Measurements from ENCODE around the gene RPS6KC1.
A peak's percentile ranks its signal among the peaks of the same experiment; 100 is the strongest.

RPS6KC1 gene, protein sequence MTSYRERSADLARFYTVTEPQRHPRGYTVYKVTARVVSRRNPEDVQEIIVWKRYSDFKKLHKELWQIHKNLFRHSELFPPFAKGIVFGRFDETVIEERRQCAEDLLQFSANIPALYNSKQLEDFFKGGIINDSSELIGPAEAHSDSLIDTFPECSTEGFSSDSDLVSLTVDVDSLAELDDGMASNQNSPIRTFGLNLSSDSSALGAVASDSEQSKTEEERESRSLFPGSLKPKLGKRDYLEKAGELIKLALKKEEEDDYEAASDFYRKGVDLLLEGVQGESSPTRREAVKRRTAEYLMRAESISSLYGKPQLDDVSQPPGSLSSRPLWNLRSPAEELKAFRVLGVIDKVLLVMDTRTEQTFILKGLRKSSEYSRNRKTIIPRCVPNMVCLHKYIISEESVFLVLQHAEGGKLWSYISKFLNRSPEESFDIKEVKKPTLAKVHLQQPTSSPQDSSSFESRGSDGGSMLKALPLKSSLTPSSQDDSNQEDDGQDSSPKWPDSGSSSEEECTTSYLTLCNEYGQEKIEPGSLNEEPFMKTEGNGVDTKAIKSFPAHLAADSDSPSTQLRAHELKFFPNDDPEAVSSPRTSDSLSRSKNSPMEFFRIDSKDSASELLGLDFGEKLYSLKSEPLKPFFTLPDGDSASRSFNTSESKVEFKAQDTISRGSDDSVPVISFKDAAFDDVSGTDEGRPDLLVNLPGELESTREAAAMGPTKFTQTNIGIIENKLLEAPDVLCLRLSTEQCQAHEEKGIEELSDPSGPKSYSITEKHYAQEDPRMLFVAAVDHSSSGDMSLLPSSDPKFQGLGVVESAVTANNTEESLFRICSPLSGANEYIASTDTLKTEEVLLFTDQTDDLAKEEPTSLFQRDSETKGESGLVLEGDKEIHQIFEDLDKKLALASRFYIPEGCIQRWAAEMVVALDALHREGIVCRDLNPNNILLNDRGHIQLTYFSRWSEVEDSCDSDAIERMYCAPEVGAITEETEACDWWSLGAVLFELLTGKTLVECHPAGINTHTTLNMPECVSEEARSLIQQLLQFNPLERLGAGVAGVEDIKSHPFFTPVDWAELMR

DNA sequence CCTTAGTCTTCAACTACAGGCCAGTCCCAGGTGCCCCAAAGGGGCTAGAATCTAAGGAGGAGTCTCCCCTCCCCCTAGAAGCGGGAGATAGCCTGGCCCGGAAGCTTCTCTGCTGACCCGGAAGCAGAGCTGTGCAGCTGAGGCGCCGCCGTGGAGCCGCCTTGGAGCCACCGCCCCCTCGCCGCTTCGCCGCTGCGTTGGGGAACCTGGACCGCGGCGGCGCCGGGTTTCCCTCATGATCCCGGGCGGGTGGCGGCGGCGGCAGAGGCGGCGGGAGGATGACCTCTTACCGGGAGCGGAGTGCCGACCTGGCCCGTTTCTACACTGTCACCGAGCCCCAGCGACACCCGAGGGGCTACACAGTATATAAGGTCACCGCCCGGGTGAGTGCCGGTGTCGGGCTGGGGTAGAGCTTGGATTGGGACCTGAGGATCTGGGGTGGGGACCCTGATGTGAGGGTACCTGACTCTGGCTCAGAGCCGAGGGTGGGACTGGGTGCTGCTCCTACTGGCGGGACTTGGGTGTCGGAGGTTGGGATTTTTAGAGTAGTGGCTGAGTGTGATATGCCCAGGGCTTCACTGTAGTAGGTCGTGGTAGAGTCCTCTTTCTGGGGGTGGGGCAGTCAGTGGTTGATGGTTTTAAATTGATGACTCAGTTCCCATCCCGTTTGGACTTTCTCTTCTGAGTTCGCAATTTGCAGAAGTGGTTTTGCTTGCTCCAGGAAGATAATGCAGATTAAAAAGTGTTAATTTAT, at the start of gene RPS6KC1:
TSS of gene RPS6KC1 (plus strand) at position 115 of the 754 bp plus-strand sequence. CDS start at position 279, 164 bp downstream.
- H3K4me2 ChIP-seq, result peak within 1 kb of the TSS; percentile 81
- peak within 1 kb of the TSS; percentile 100 for H2AFZ ChIP-seq (ENCODE audit: low read depth)
- H3K27ac ChIP-seq, result peak within 1 kb of the TSS; percentile 38; the same call in 1 of the 2 replicates
- no peaks in the 10 kb centered on the region for H3K27me3 ChIP-seq (ENCODE audit: insufficient read depth, low read depth)
- H3K36me3 ChIP-seq (ENCODE audit: insufficient read depth), result no peaks in the 10 kb centered on the region
- TF ChIP-seq, protein P1, sequence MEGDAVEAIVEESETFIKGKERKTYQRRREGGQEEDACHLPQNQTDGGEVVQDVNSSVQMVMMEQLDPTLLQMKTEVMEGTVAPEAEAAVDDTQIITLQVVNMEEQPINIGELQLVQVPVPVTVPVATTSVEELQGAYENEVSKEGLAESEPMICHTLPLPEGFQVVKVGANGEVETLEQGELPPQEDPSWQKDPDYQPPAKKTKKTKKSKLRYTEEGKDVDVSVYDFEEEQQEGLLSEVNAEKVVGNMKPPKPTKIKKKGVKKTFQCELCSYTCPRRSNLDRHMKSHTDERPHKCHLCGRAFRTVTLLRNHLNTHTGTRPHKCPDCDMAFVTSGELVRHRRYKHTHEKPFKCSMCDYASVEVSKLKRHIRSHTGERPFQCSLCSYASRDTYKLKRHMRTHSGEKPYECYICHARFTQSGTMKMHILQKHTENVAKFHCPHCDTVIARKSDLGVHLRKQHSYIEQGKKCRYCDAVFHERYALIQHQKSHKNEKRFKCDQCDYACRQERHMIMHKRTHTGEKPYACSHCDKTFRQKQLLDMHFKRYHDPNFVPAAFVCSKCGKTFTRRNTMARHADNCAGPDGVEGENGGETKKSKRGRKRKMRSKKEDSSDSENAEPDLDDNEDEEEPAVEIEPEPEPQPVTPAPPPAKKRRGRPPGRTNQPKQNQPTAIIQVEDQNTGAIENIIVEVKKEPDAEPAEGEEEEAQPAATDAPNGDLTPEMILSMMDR (conservative IDR thresholded peaks at IDR 0.05; ENCODE audit: low read depth, low read length), result no peak
- H4K20me1 ChIP-seq (ENCODE audit: insufficient read depth), result no peaks in the 10 kb centered on the region
- peaks cover 29% of the 10 kb centered on the region for H3K4me1 ChIP-seq (ENCODE audit: low read depth, poor library complexity, severe bottlenecking)
- peak within 1 kb of the TSS; percentile 45; the same call in 1 of the 2 replicates for H3K9ac ChIP-seq
- H3K79me2 ChIP-seq (ENCODE audit: insufficient read depth, low read depth), result no peaks in the 10 kb centered on the region; the same call in 1 of the 2 replicates
- peak within 1 kb of the TSS; percentile 95 for H3K4me3 ChIP-seq (IDR thresholded peaks at IDR 0.05; ENCODE audit: insufficient read depth, low read depth, low read length)

DNA sequence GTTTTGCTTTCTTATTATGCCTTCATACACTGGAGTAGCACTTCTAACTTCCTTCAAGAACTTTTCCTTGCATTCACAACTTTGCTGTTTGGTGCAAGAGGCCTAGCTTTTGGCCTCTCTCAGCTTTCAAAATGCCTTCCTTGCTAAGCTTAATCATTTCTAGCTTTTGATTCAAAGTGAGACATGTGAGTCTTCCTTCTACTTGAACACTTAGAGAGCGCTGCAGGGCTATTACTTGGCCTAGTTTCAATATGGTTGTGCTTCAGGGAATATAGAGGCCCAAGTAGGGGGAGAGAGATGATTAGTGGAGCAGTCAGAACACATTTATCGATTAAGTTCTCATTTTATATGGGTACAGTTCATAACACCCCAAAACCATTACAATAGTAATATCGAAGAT, 47.8 kb upstream of the RPS6KC1 start:
- Histone ChIP-seq H3K36me3 (ENCODE audit: insufficient read depth) (no peaks in the 10 kb centered on the region), H3K27ac (no peak overlapping the region), H2AFZ (ENCODE audit: low read depth) (no peak overlapping the region), H3K9ac (no peak overlapping the region), H3K79me2 (ENCODE audit: insufficient read depth, low read depth) (no peaks in the 10 kb centered on the region), H3K4me1 (ENCODE audit: low read depth, poor library complexity, severe bottlenecking) (peaks cover 4% of the 10 kb centered on the region), H3K4me3 (IDR thresholded peaks at IDR 0.05; ENCODE audit: insufficient read depth, low read depth, low read length) (no peak overlapping the region), H4K20me1 (ENCODE audit: insufficient read depth) (no peaks in the 10 kb centered on the region), H3K4me2 (no peak overlapping the region), H3K27me3 (ENCODE audit: insufficient read depth, low read depth) (no peaks in the 10 kb centered on the region)
- TF ChIP-seq, protein P1 (conservative IDR thresholded peaks at IDR 0.05; ENCODE audit: low read depth, low read length), result no peak

DNA sequence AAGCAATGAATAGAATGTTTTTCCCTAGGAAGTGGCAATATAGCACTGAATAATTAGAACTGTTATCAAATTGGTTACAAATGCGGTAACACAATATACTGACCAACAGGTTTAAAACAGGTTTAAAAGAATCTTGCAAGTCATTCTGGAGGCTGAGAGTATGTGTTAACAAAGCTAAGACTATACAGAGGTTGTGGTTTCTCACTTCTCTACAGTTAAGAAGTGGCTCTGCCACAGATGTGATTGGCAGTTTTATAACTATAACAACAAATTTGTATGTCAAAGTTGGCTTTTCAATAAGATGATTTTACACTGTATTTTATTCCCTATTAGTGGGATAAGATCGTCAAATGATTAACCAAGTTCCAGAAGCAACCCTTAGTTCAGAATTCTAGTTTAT, 42.5 kb upstream of the RPS6KC1 start:
- peak overlapping the region; percentile 50 for H3K4me2 ChIP-seq
- TF ChIP-seq, protein P1 (conservative IDR thresholded peaks at IDR 0.05; ENCODE audit: low read depth, low read length), result no peak

More for the DNA sequence above, 42.5 kb upstream of the RPS6KC1 start:
- no peak overlapping the region for H3K4me3 ChIP-seq (IDR thresholded peaks at IDR 0.05; ENCODE audit: insufficient read depth, low read depth, low read length)
- 0 out of 2 replicates have a peak, but pooled peaks cover 6% of the 10 kb centered on the region for H3K36me3 ChIP-seq (ENCODE audit: insufficient read depth)
- peaks cover 18% of the 10 kb centered on the region for H3K4me1 ChIP-seq (ENCODE audit: low read depth, poor library complexity, severe bottlenecking)
- H2AFZ ChIP-seq (ENCODE audit: low read depth), result no peak overlapping the region
- no peaks in the 10 kb centered on the region for H4K20me1 ChIP-seq (ENCODE audit: insufficient read depth)
- H3K27ac ChIP-seq, result peak overlapping the region; percentile 41; the same call in 1 of the 2 replicates
- no peak overlapping the region; the same call in 1 of the 2 replicates for H3K9ac ChIP-seq
- peaks cover 2% of the 10 kb centered on the region for H3K79me2 ChIP-seq (ENCODE audit: insufficient read depth, low read depth)
- H3K27me3 ChIP-seq (ENCODE audit: insufficient read depth, low read depth), result no peaks in the 10 kb centered on the region
